SU-DHL-6 (cell line): Measurements from ENCODE around the gene DMRTB1.

Source experiments
- H2AFZ ChIP-seq: fragments of 200-600 bp; sonication (generic); 2 replicates; pipeline ENCODE4 v1.6.1; 2014; ENCODE audit warnings: low read depth, mild to moderate bottlenecking, moderate library complexity, mixed read lengths, antibody characterized with exemption, low read length; ENCODE audit not compliant: severe bottlenecking
- H3F3A ChIP-seq: fragments of 200-600 bp; shearing (Covaris generic); 2 replicates; pipeline ENCODE4 v1.6.0; 2016; ENCODE audit warnings: antibody characterized with exemption, mild to moderate bottlenecking; ENCODE audit not compliant: insufficient read depth
- H3K27ac ChIP-seq: fragments of 200-600 bp; sonication (generic); 2 replicates; pipeline ENCODE4 v1.5.1; 2016; ENCODE audit warnings: low read depth, mild to moderate bottlenecking, low read length, moderate library complexity, mixed read lengths
- H3K27me3 ChIP-seq: fragments of 200-600 bp; sonication (generic), shearing (Covaris generic); 2 replicates; pipeline ENCODE4 v1.6.0; 2014; ENCODE audit warnings: mild to moderate bottlenecking, low read length
- H3K36me3 ChIP-seq: fragments of 200-600 bp; sonication (generic); 2 replicates; pipeline ENCODE4 v1.6.1; 2014; ENCODE audit warnings: mild to moderate bottlenecking, low read length, mixed read lengths
- H3K4me2 ChIP-seq: fragments of 300-600, 200-600 bp; shearing (Covaris generic), sonication (generic); 2 replicates; pipeline ENCODE4 v1.6.0; 2014; ENCODE audit warnings: low read length, low read depth, mild to moderate bottlenecking; ENCODE audit not compliant: poor library complexity, severe bottlenecking
- H3K4me3 ChIP-seq: fragments of 200-600 bp; sonication (generic); 2 replicates; pipeline ENCODE4 v1.5.1; 2014; ENCODE audit warnings: antibody characterized with exemption, low read length, mild to moderate bottlenecking, mixed read lengths; ENCODE audit not compliant: insufficient read depth, poor library complexity, severe bottlenecking
- H3K79me2 ChIP-seq: fragments of 200-600 bp; sonication (generic); 2 replicates; pipeline ENCODE4 v1.6.1; 2014; ENCODE audit warnings: mild to moderate bottlenecking, low read length, moderate library complexity; ENCODE audit not compliant: insufficient read depth
- H3K9ac ChIP-seq: fragments of 200-600 bp; sonication (generic); 2 replicates; pipeline ENCODE4 v1.7.0; 2014; ENCODE audit warnings: mild to moderate bottlenecking, low read length
- H3K9me2 ChIP-seq: fragments of 200-600 bp; sonication (generic); replicated peaks from 2 replicates; pipeline ENCODE4 v1.6.1; 2014; ENCODE audit warnings: low read length; ENCODE audit not compliant: insufficient read depth
- H3K9me3 ChIP-seq: fragments of 200-600 bp; sonication (generic); 2 replicates; pipeline ENCODE4 v1.6.1; 2014; ENCODE audit warnings: low read length, mixed read lengths; ENCODE audit not compliant: insufficient read depth
- H4K20me1 ChIP-seq: fragments of 200-600 bp; sonication (generic); 2 replicates; pipeline ENCODE4 v1.6.1; 2014; ENCODE audit warnings: low read depth, mild to moderate bottlenecking, antibody characterized with exemption, low read length, moderate library complexity, mixed read lengths
- CTCF ChIP-seq: fragments of 200-600 bp; sonication (generic); IDR thresholded peaks from one replicate; pipeline ENCODE4 v1.5.1; 2017; ENCODE audit warnings: antibody characterized with exemption, mild to moderate bottlenecking, low read length, moderate library complexity; ENCODE audit not compliant: insufficient read depth, poor library complexity, severe bottlenecking
- EZH2phosphoT487 ChIP-seq: fragments of 200-600 bp; sonication (generic), shearing (Covaris generic); conservative IDR thresholded peaks from 2 replicates; pipeline ENCODE4 v1.6.1; 2018; ENCODE audit warnings: mild to moderate bottlenecking, antibody characterized with exemption, low read length, moderate library complexity, mixed read lengths

The DMRTB1 gene

DNA sequence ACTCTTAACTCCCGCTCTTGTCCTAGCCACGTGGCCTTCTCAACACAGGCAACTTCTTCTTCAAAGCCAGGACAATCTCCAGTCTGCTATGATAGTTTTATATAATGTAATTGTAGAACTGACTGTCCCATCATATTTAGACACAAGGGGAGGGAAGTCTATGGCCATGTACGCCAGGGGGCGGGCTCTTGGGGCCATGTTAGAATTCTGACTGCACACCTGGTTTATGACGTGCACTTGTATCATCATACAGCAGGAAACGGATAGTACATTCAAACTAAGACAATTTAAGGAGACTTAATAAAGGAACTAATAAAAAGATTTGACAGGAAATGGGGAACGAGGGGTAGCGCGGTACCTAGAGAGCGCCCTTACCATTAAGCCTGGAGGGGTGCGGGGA lies 21.5 kb downstream of the DMRTB1 start:
- no peaks in the 10 kb centered on the region for H4K20me1 ChIP-seq
- no peaks in the 10 kb centered on the region for H3K27me3 ChIP-seq
- no peak overlapping the region for H3K27ac ChIP-seq
- H3K9me2 ChIP-seq, result no peaks in the 10 kb centered on the region
- H3K9ac ChIP-seq, result no peak overlapping the region
- no peaks in the 10 kb centered on the region for H3K9me3 ChIP-seq
- TF ChIP-seq CTCF (no peak), EZH2phosphoT487 (no peak)
- no peak overlapping the region for H2AFZ ChIP-seq
- no peak overlapping the region for H3K4me2 ChIP-seq
- no peaks in the 10 kb centered on the region for H3K36me3 ChIP-seq
- H3F3A ChIP-seq, result no peaks in the 10 kb centered on the region
- no peaks in the 10 kb centered on the region for H3K79me2 ChIP-seq
- no peak overlapping the region for H3K4me3 ChIP-seq

GRCh38 chr1:53481456-53481855 lies 22.3 kb downstream of the DMRTB1 start:
- no peak overlapping the region for H3K4me3 ChIP-seq
- no peak overlapping the region for H2AFZ ChIP-seq
- H3K36me3 ChIP-seq, result no peaks in the 10 kb centered on the region
- no peaks in the 10 kb centered on the region for H3F3A ChIP-seq
- no peak overlapping the region for H3K27ac ChIP-seq
- no peak overlapping the region for H3K9ac ChIP-seq
- no peaks in the 10 kb centered on the region for H3K9me2 ChIP-seq
- no peak overlapping the region for H3K4me2 ChIP-seq
- H4K20me1 ChIP-seq, result no peaks in the 10 kb centered on the region
- H3K79me2 ChIP-seq, result no peaks in the 10 kb centered on the region
- H3K27me3 ChIP-seq, result no peaks in the 10 kb centered on the region
- no peak for TF ChIP-seq EZH2phosphoT487
- no peak for TF ChIP-seq CTCF
- H3K9me3 ChIP-seq, result no peaks in the 10 kb centered on the region

DNA sequence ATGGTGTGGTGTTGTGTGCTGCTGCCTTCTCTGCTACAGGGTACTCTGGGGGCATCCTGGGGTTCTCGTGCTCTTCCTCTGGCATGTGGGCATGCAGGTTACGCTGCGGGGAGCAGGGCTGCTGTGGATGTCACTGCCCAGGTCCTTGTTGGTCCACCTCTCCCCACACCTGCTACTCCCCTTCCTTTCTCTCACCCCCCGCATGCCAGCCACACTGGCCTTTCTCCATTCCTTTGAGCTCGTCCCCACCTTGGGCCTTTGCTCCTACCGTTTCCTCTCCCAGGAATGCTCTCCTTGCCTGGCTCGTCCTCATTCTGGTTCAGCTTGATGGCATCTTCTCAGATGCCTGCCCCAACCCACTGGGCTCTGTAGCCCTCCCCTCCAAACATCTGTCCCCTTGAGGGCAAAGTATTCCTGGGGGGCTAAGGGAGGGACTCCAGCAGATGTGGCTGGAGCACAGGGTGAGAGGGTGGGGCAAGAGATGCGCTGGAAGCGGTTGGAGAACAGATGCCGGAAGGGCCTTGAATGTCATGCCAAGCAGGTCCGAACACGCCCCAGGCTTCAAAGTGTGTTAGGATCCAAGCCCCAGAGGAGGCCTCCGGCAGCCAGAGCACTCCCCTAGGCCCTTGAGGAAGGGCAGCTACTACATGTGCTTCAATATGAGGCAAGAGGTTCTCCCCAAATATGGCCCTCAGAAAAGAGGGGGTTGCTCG lies 23.4 kb downstream of the DMRTB1 start:
- no peak overlapping the region for H3K4me3 ChIP-seq
- no peaks in the 10 kb centered on the region for H3K79me2 ChIP-seq
- H3K9ac ChIP-seq, result no peak overlapping the region
- H2AFZ ChIP-seq, result no peak overlapping the region
- no peak overlapping the region for H3K4me2 ChIP-seq
- no peaks in the 10 kb centered on the region for H3K9me2 ChIP-seq
- no peaks in the 10 kb centered on the region for H3F3A ChIP-seq
- TF ChIP-seq EZH2phosphoT487 (no peak), CTCF (no peak)
- H3K9me3 ChIP-seq, result no peaks in the 10 kb centered on the region
- H3K27ac ChIP-seq, result no peak overlapping the region
- no peaks in the 10 kb centered on the region for H4K20me1 ChIP-seq
- H3K27me3 ChIP-seq, result no peaks in the 10 kb centered on the region
- no peaks in the 10 kb centered on the region for H3K36me3 ChIP-seq
